GM19099 (cell line): Measurements from ENCODE around the gene JPH4.

Experiments used
- POLR2A ChIP-seq: IDR thresholded peaks from 3 replicates; pipeline ENCODE4 v1.6.1; 2011; ENCODE audit warnings: low read depth; ENCODE audit not compliant: insufficient read length; ENCODE audit errors: extremely low read depth

The JPH4 gene

GRCh38 chr14:23520899-23521533 lies 57.6 kb downstream of the JPH4 start:
- no peak for TF ChIP-seq POLR2A

- no peak for TF ChIP-seq POLR2A
Measured at GRCh38 chr14:23518709-23519108, 59.9 kb downstream of the JPH4 start.
